H1 (cell line): ENCODE measurements around the gene CD248. TPM values are rescaled to one million over a fixed set of nuclear protein-coding genes. Genes with fewer than 3 reads are reported as not detected.

Experiments
- CBX8 ChIP-seq: fragments of 300-800, 300-1000 bp; sonication (generic); IDR thresholded peaks from 2 replicates; pipeline ENCODE4 v1.7.1; 2016; ENCODE audit warnings: low read depth, low read length, borderline replicate concordance
- CHD2 ChIP-seq: IDR thresholded peaks from 2 replicates; pipeline ENCODE4 v1.6.1; 2012; ENCODE audit warnings: low read length, improper control_type of control experiment
- JUND ChIP-seq: IDR thresholded peaks from 2 replicates; pipeline ENCODE4 v1.6.1; 2011; ENCODE audit warnings: mild to moderate bottlenecking, improper control_type of control experiment, low read length
- NRF1 ChIP-seq: IDR thresholded peaks from 2 replicates; pipeline ENCODE4 v1.6.1; 2011; ENCODE audit warnings: mild to moderate bottlenecking, low read depth, low read length, improper control_type of control experiment
- SP2 ChIP-seq: IDR thresholded peaks from 2 replicates; pipeline ENCODE4 v1.6.1; 2012; ENCODE audit warnings: mild to moderate bottlenecking, low read length, inconsistent platforms
- TBP ChIP-seq: IDR thresholded peaks from 2 replicates; pipeline ENCODE4 v1.6.1; 2011; ENCODE audit warnings: low read depth, low read length, improper control_type of control experiment
- polyA plus RNA-seq, 7 experiments: library from polyadenylated mRNA; depleted of rRNA in 3 of 7; stranded (reverse) in 5 of 7; unstranded in 2 of 7; fragments of >200 nt in 5 of 7; fragments of 200-250 nt in 2 of 7; gene quantifications; 1 replicate in 5 of 7; 2 replicates in 1 of 7; 4 replicates in 1 of 7; pipeline versions ENCODE4 v1.2.1 to v1.2.3, GENCODE V29; 2011 to 2013; ENCODE audit warnings: missing spikeins in 2 of 7, mixed read lengths in 2 of 7
- total RNA-seq: library from RNA; stranded (reverse); fragmentation: NEBNext Ultra II Directional; extraction: Animal tissue kit (Norgen Biotek cat#: 25700); gene quantifications from 2 replicates; pipeline ENCODE4 v1.2.1, GENCODE V29; 2021
- TF ChIP-seq, protein P1 (sequence below): fragments of 300-600 bp; sonication (generic); IDR thresholded peaks from 2 replicates; pipeline ENCODE4 v1.7.1; 2012; ENCODE audit warnings: low read length, moderate library complexity, mild to moderate bottlenecking, inconsistent platforms; ENCODE audit not compliant: insufficient replicate concordance
- TF ChIP-seq, protein P2 (sequence below): IDR thresholded peaks from 2 replicates; pipeline ENCODE4 v1.6.1; 2012; ENCODE audit warnings: inconsistent platforms
- TF ChIP-seq, protein P3 (sequence below): IDR thresholded peaks from 2 replicates; pipeline ENCODE4 v1.6.1; 2011; ENCODE audit warnings: low read length, improper control_type of control experiment

Gene CD248
- total and polyA plus RNA-seq, 2 of the 8 experiments (the other 6 are each of a cell fraction or from before 2014, with no cell fraction given) = 2.7 to 3.9 TPM

DNA sequence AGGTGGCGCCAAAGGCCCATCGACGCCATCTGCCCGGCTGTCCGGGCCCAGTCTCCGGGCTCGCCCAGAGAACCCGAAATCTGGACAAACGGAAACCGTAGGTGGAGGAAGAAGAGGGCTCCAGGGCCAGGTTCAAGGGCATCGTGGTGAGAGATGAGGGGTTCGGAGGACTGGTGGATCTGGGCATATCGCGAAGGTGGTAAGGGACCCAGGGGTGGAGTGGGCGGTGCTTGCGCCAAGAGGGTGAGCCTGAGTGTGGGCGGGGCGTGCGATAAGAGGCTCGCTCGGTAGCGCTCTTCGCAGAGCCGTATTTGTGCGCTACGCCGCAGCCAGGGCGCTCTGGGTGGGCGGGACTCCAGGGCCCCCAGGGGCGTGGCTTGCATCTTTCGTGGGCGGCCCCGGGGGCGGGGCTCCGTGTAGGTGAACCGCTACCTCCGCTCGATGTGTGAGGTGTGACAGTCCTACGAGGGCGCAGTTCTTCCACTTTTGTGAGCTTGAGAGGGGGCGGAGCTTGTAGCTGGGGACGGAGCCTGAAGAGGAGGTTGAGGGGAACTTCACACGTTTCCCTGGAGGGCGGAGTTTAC, 4.8 kb downstream of the CD248 start (continued):
- TF ChIP-seq, protein P1, sequence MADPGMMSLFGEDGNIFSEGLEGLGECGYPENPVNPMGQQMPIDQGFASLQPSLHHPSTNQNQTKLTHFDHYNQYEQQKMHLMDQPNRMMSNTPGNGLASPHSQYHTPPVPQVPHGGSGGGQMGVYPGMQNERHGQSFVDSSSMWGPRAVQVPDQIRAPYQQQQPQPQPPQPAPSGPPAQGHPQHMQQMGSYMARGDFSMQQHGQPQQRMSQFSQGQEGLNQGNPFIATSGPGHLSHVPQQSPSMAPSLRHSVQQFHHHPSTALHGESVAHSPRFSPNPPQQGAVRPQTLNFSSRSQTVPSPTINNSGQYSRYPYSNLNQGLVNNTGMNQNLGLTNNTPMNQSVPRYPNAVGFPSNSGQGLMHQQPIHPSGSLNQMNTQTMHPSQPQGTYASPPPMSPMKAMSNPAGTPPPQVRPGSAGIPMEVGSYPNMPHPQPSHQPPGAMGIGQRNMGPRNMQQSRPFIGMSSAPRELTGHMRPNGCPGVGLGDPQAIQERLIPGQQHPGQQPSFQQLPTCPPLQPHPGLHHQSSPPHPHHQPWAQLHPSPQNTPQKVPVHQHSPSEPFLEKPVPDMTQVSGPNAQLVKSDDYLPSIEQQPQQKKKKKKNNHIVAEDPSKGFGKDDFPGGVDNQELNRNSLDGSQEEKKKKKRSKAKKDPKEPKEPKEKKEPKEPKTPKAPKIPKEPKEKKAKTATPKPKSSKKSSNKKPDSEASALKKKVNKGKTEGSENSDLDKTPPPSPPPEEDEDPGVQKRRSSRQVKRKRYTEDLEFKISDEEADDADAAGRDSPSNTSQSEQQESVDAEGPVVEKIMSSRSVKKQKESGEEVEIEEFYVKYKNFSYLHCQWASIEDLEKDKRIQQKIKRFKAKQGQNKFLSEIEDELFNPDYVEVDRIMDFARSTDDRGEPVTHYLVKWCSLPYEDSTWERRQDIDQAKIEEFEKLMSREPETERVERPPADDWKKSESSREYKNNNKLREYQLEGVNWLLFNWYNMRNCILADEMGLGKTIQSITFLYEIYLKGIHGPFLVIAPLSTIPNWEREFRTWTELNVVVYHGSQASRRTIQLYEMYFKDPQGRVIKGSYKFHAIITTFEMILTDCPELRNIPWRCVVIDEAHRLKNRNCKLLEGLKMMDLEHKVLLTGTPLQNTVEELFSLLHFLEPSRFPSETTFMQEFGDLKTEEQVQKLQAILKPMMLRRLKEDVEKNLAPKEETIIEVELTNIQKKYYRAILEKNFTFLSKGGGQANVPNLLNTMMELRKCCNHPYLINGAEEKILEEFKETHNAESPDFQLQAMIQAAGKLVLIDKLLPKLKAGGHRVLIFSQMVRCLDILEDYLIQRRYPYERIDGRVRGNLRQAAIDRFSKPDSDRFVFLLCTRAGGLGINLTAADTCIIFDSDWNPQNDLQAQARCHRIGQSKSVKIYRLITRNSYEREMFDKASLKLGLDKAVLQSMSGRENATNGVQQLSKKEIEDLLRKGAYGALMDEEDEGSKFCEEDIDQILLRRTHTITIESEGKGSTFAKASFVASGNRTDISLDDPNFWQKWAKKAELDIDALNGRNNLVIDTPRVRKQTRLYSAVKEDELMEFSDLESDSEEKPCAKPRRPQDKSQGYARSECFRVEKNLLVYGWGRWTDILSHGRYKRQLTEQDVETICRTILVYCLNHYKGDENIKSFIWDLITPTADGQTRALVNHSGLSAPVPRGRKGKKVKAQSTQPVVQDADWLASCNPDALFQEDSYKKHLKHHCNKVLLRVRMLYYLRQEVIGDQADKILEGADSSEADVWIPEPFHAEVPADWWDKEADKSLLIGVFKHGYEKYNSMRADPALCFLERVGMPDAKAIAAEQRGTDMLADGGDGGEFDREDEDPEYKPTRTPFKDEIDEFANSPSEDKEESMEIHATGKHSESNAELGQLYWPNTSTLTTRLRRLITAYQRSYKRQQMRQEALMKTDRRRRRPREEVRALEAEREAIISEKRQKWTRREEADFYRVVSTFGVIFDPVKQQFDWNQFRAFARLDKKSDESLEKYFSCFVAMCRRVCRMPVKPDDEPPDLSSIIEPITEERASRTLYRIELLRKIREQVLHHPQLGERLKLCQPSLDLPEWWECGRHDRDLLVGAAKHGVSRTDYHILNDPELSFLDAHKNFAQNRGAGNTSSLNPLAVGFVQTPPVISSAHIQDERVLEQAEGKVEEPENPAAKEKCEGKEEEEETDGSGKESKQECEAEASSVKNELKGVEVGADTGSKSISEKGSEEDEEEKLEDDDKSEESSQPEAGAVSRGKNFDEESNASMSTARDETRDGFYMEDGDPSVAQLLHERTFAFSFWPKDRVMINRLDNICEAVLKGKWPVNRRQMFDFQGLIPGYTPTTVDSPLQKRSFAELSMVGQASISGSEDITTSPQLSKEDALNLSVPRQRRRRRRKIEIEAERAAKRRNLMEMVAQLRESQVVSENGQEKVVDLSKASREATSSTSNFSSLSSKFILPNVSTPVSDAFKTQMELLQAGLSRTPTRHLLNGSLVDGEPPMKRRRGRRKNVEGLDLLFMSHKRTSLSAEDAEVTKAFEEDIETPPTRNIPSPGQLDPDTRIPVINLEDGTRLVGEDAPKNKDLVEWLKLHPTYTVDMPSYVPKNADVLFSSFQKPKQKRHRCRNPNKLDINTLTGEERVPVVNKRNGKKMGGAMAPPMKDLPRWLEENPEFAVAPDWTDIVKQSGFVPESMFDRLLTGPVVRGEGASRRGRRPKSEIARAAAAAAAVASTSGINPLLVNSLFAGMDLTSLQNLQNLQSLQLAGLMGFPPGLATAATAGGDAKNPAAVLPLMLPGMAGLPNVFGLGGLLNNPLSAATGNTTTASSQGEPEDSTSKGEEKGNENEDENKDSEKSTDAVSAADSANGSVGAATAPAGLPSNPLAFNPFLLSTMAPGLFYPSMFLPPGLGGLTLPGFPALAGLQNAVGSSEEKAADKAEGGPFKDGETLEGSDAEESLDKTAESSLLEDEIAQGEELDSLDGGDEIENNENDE = no peak
- TF ChIP-seq, protein P2, sequence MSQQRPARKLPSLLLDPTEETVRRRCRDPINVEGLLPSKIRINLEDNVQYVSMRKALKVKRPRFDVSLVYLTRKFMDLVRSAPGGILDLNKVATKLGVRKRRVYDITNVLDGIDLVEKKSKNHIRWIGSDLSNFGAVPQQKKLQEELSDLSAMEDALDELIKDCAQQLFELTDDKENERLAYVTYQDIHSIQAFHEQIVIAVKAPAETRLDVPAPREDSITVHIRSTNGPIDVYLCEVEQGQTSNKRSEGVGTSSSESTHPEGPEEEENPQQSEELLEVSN = peak; percentile 79
- TF ChIP-seq SP2 (no peak), JUND (no peak), CBX8 (no peak), CHD2 (no peak), TBP (no peak; the same call in 1 of the 2 replicates), NRF1 (no peak)
- TF ChIP-seq, protein P3, sequence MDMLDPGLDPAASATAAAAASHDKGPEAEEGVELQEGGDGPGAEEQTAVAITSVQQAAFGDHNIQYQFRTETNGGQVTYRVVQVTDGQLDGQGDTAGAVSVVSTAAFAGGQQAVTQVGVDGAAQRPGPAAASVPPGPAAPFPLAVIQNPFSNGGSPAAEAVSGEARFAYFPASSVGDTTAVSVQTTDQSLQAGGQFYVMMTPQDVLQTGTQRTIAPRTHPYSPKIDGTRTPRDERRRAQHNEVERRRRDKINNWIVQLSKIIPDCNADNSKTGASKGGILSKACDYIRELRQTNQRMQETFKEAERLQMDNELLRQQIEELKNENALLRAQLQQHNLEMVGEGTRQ = no peak
